ENCODE data around the gene GK. TPM values are rescaled to one million over a fixed set of nuclear protein-coding genes. Genes with fewer than 3 reads are reported as not detected.
A peak's percentile ranks its signal among the peaks of the same experiment; 100 is the strongest.

The GK gene
- total RNA-seq = 7.3 TPM in 2 replicates
- long read RNA-seq, transcript GK-203 (20 exons, 3,707 nt) = major isoform, 14 of 30 reads
- long read RNA-seq, partial matches to known transcripts = 2 of 30 reads
- long read RNA-seq, other reads (novel, unspliced or antisense) = 10 of 30 reads

DNA sequence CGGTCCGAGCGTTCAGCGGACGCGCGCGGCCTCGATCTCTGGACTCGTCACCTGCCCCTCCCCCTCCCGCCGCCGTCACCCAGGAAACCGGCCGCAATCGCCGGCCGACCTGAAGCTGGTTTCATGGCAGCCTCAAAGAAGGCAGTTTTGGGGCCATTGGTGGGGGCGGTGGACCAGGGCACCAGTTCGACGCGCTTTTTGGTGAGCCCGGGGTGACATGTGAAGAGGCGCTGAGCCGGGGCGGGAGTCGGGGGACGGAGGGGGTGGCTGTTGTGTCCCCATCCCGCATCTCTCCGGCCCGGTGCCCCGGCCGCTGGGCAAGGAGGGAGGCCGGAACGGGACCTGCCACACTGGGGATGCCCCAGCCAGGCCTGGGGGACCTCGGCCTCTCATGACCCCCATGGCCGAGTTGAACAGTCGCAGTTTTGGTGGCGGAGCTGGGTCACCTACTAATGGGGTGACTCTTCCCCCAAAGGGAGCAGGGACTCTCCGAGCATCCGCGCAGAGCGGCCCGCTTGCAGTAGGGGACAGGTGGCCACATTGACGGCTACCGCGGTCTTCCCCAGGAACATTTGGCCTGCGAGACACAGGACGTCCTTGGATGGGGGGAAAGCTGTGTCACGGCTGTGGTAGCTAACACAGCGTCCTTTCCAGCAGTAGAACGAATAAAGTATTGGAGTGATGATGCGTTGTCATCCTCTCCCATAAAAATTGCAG, at the start of gene GK:
TSS of gene GK (plus strand) at position 9 of the 717 bp plus-strand sequence. CDS start at position 124, 115 bp downstream.
- H3K36me3 Mint-ChIP-seq (ENCODE audit: unreplicated experiment) = no peaks in the 10 kb centered on the region
- no peak for DNase-seq (ENCODE audit: extremely low spot score, unreplicated experiment)
- H3K4me3 Mint-ChIP-seq (ENCODE audit: unreplicated experiment) = peak within 1 kb of the TSS; percentile 89
- TF ChIP-seq, protein P1, sequence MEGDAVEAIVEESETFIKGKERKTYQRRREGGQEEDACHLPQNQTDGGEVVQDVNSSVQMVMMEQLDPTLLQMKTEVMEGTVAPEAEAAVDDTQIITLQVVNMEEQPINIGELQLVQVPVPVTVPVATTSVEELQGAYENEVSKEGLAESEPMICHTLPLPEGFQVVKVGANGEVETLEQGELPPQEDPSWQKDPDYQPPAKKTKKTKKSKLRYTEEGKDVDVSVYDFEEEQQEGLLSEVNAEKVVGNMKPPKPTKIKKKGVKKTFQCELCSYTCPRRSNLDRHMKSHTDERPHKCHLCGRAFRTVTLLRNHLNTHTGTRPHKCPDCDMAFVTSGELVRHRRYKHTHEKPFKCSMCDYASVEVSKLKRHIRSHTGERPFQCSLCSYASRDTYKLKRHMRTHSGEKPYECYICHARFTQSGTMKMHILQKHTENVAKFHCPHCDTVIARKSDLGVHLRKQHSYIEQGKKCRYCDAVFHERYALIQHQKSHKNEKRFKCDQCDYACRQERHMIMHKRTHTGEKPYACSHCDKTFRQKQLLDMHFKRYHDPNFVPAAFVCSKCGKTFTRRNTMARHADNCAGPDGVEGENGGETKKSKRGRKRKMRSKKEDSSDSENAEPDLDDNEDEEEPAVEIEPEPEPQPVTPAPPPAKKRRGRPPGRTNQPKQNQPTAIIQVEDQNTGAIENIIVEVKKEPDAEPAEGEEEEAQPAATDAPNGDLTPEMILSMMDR (IDR thresholded peaks at IDR 0.05) = no peak
- H3K9me3 Mint-ChIP-seq (ENCODE audit: unreplicated experiment) = no peaks in the 10 kb centered on the region
- peaks cover 14% of the 10 kb centered on the region for H3K4me1 Mint-ChIP-seq (ENCODE audit: unreplicated experiment)
- peak within 1 kb of the TSS; percentile 87 for H3K27ac Mint-ChIP-seq (ENCODE audit: unreplicated experiment)
- no peaks in the 10 kb centered on the region for H3K27me3 Mint-ChIP-seq (ENCODE audit: unreplicated experiment)

DNA sequence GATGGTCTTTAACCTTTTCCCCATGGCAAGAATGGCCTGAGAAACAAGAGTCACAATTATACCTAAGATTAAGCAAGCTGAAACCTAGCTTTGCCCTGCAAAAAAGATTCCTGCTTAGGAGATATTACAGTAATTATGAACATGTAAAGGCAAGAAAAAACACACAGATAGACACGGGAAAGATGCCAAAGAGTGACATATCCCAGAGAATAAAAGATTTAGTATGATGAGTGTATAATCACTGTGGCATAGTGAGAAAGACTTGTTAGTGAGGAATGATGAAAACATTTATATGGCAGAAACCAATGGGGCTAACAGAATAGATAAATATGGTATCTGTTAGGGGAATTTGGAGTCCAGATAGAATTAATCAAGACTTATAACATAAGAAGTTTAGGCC, 46.1 kb upstream of the GK start:
- H3K36me3 Mint-ChIP-seq (ENCODE audit: unreplicated experiment) = no peaks in the 10 kb centered on the region
- TF ChIP-seq, protein P1 (IDR thresholded peaks at IDR 0.05) = no peak
- no peaks in the 10 kb centered on the region for H3K4me1 Mint-ChIP-seq (ENCODE audit: unreplicated experiment)
- H3K27ac Mint-ChIP-seq (ENCODE audit: unreplicated experiment) = no peak overlapping the region
- DNase-seq (ENCODE audit: extremely low spot score, unreplicated experiment) = no peak
- H3K4me3 Mint-ChIP-seq (ENCODE audit: unreplicated experiment) = no peak overlapping the region
- H3K27me3 Mint-ChIP-seq (ENCODE audit: unreplicated experiment) = no peaks in the 10 kb centered on the region
- no peaks in the 10 kb centered on the region for H3K9me3 Mint-ChIP-seq (ENCODE audit: unreplicated experiment)

DNA sequence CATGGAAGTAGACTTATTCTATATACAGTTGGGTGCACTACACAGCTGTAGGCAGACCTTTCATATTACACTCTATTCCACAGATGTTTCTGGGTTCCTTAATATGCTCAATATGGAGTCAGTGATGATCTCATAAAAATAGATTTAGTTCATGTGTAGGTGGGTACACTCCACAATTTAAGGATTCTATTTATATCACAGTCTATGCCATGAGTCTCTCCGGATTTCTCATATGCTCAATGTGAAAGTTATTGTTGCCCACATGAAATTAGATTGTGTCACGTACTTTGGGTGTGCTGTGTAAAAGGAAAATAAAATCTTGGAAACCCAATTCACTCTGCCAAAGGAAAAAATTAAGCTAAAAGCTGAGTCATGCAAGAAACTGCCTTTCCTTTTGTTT, 43.2 kb upstream of the GK start:
- no peaks in the 10 kb centered on the region for H3K36me3 Mint-ChIP-seq (ENCODE audit: unreplicated experiment)
- H3K27ac Mint-ChIP-seq (ENCODE audit: unreplicated experiment) = no peak overlapping the region
- TF ChIP-seq, protein P1 (IDR thresholded peaks at IDR 0.05) = no peak
- no peak overlapping the region for H3K4me3 Mint-ChIP-seq (ENCODE audit: unreplicated experiment)
- no peaks in the 10 kb centered on the region for H3K27me3 Mint-ChIP-seq (ENCODE audit: unreplicated experiment)
- H3K9me3 Mint-ChIP-seq (ENCODE audit: unreplicated experiment) = no peaks in the 10 kb centered on the region
- no peaks in the 10 kb centered on the region for H3K4me1 Mint-ChIP-seq (ENCODE audit: unreplicated experiment)
- no peak for DNase-seq (ENCODE audit: extremely low spot score, unreplicated experiment)

DNA sequence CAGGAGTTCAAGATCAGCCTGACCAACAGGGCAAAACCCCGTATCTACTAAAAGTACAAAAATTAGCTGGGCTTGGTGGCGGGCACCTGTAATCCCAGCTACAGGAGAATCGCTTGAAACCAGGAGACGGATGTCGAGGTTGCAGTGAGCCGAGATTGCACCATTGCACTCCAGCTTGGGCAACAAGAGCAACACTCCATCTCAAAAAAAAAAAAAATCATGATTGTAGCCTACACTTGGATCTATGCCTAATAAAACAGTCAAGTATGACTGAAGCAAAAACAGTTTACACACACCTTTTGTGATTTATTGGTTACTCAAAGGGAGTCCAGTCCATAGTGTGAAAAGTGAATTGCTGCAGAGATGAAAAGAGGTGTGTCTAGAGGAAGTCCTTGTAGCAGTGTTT, 41.0 kb upstream of the GK start:
- Mint-ChIP-seq H3K27me3 (ENCODE audit: unreplicated experiment) (no peaks in the 10 kb centered on the region), H3K4me1 (ENCODE audit: unreplicated experiment) (no peaks in the 10 kb centered on the region), H3K36me3 (ENCODE audit: unreplicated experiment) (no peaks in the 10 kb centered on the region), H3K9me3 (ENCODE audit: unreplicated experiment) (peaks cover 7% of the 10 kb centered on the region), H3K4me3 (ENCODE audit: unreplicated experiment) (no peak overlapping the region), H3K27ac (ENCODE audit: unreplicated experiment) (no peak overlapping the region)
- no peak for DNase-seq (ENCODE audit: extremely low spot score, unreplicated experiment)
- TF ChIP-seq, protein P1 (IDR thresholded peaks at IDR 0.05) = no peak

DNA sequence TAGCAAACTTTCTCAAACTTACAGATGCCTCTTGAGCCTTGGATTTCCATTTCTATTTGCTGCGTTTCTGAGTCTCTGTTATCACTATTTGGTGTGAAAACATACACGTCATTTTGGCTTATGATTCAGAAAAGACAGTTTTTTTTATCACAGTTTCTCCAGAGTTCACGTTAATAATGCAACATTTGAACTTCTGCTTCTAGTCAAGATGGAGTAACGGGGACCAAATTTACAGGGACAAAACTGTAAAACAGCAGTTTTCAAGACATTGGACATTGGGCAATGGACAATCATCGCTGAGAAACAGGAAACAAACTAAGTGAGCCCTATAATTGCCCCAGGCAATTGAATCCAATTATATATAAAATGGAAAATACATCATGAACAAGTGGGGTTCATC, 39.5 kb upstream of the GK start:
- H3K27me3 Mint-ChIP-seq (ENCODE audit: unreplicated experiment) = no peaks in the 10 kb centered on the region

More for the DNA sequence above, 39.5 kb upstream of the GK start:
- Mint-ChIP-seq H3K4me3 (ENCODE audit: unreplicated experiment) (no peak overlapping the region), H3K36me3 (ENCODE audit: unreplicated experiment) (no peaks in the 10 kb centered on the region), H3K4me1 (ENCODE audit: unreplicated experiment) (no peaks in the 10 kb centered on the region), H3K27ac (ENCODE audit: unreplicated experiment) (no peak overlapping the region), H3K9me3 (ENCODE audit: unreplicated experiment) (peaks cover 7% of the 10 kb centered on the region)
- TF ChIP-seq, protein P1 (IDR thresholded peaks at IDR 0.05) = no peak
- DNase-seq (ENCODE audit: extremely low spot score, unreplicated experiment) = no peak

Measured in osteocyte (in vitro differentiated cells).